NCI-H146 treated with DMSO at 0.1 percent for 48 hours (cell line): ENCODE results near the gene MAN1A1.
"Not testable (repeated sequence)": the region's sequence is repeated elsewhere in the genome, so short reads cannot be mapped to it uniquely, and the experiment has no call there.

Source experiments
- DNase-seq: peaks from one replicate; lab custom pipeline; 2025; ENCODE audit not compliant: unreplicated experiment; lab: John Stamatoyannopoulos, UW

MAN1A1 gene

DNA sequence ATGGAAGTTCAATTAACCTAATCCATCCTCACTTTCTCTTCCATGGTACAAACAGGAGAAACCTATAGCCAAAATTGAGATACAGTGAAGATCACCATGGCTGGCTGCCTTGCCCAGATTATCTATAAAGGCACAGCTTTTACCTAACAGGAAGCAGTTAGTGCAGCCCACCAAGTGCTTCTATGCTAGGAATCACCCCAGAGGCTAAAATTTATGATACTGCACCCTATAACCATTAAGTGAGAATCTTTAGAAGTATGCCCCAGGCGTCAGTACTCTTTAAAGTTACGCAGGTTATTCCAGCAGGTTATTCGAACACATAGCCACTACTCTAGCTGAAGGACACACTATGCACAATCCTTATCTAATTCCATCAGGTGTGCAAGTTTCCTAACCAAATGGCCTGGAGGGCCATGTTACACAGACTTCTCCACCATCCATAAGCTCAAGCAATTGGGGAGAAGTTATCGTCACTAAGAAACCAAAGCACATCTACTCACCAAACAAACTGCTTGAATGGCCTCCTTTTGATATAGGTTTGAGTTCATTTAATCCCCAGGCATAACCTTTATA is 43.1 kb downstream of the MAN1A1 start:
- DNase-seq = no peak

DNA sequence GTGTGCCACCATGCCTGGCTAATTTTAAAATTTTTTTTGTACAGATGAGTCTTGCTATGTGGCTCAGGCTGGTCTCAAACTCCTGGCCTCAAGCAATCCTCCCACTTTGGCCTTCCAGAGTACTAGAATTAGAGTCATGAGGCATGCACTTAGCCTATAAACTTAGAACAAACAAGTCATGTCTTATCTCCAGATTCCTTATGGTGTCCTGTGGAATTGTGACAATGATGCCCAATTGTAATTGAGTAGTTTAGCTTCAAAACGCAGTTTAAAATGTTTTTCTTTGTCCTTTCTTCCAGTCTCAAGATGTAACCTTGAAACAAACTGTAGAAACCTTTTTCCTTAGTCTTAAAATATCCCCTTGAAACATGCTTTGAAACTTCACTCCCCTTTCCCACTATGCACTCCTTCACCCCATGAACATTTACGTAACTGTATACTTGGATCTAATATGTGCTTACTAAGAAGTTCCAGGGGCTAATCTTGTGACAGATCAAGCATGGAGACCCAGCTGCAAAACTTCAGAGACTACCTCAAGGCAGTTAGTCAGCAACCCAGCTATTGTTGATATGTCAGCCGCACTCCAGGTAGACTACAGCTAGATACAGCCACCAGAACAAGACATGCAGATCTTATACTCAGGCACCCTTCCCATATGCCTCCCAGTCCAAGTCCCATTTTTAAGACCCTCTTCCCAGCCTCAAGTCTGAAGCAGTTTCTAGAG is 46.2 kb downstream of the MAN1A1 start:
- no peak for DNase-seq

DNA sequence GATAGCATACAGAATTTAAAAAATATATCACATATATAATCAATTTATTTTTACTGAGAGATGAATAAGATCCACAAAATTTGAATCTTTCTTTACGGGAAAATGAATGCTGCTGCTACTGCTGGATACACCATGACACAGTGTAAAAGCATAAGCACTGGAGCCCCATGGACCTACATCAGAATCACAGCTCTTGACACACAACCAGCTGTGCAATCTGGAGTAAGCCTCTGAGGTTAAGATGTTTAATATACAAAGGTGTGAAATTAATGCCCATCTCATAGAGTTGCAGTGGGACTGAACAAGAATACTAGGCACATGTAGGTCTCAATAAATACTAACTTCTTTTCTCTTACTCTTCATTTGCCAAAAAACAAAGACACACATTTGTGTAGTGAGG is 48.1 kb downstream of the MAN1A1 start:
- no peak for DNase-seq

- DNase-seq = no peak
Measured at GRCh38 chr6:119299694-119300093, 49.9 kb downstream of the MAN1A1 start.

GRCh38 chr6:119297049-119297448 is 52.5 kb downstream of the MAN1A1 start:
- no peak for DNase-seq

DNA sequence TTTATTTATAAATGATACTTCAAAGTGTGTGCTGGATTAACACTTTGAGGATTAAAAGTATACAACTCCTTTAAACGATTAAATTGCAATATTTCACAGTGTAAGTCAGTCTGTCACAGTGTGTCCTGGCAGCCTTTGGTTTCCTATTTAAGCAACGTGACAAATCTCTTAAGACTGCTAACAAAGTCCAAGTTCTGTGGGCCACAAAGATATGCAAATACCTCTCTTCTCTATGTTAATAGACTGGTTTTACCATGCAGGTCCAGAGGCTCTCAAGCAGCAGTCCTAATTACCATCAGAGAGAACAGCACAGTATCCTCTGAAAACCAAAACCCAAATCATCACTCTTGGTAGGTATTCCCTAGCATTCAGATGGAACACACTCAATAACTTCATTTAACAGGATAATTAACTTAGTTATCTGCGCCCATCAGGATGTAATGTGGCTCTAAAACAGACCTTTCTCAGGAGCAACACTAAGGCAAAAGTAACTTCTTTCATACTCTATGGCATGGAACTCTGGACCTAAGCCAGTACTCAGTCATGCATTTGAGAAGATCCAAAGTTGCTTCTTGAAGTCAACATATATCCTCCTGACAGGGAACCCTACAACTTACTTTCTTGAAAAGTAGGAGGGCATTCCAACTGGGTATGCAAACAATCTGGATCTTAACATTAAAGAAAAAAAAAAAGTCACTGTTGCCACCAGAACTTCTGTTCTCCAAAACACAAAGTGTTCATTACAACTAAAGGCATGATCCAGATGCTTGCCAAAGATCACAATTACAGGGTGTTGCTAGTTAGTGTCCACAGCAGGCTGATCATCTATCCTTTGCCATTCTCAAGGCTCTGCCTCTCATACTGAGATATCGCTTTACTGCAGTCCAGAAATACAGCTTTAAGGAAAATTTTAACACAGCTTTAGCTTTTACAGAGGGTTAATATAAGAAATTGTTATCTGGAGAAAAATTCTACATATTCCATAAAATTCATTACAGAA is 53.2 kb downstream of the MAN1A1 start:
- no peak for DNase-seq

GRCh38 chr6:119294984-119295383 is 54.6 kb downstream of the MAN1A1 start:
- DNase-seq = no peak

DNA sequence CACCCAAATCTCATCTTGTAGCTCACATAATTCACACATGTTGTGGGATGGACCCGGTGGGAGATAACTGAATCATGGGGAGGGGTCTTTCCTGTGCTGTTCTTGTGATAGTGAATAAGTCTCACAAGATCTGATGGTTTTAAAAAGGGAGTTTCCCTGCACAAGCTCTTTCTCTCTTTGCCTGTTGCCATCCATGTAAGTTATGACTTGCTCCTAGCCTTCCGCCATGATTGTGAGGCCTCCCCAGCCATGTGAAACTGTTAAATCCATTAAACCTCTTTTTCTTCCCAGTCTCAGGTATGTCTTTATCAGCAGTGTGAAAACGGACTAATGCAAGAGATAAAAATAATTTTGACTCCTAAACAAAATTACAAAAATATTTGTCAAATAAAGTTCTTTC is 58.5 kb downstream of the MAN1A1 start:
- DNase-seq = not testable (repeated sequence)

- DNase-seq = no peak
Measured at GRCh38 chr6:119290306-119290705, 59.3 kb downstream of the MAN1A1 start.

GRCh38 chr6:119289651-119290050 is 59.9 kb downstream of the MAN1A1 start:
- no peak for DNase-seq

DNA sequence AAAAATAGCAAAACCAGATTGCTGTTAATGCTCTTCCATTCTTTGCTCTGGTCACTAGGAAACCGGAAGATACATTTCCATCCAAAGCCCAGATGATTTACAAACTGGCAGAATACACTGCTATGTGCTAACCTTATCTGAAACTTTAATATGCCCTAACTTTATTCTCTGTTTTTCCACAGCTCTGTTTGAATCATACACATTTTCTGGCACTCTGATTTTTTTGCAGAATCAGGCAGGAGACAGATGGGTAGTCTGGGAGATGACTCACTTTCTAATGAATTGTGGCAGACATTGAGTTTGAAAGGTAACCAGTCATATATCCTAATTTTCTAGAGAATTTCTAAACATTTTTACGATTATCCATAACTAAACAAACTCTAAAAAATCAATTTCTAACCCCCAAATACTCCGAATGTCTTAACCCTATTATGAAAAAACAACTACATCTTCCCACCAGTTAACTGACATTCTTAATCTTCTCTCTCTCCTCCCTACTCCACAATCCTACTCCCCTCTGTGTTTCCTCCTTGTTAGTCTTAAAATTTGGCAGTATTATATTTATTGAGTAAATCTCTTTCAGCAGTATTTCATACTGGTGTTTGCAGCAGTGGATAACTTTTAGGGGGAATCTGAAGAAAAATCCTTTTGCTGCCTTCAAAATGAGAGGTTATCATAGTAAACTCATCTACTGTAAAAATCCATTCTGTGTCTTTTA is 63.5 kb downstream of the MAN1A1 start:
- no peak for DNase-seq

GRCh38 chr6:119284861-119285521 is 64.6 kb downstream of the MAN1A1 start:
- no peak for DNase-seq

- DNase-seq = no peak
Measured at GRCh38 chr6:119283979-119284545, 65.5 kb downstream of the MAN1A1 start.

DNA sequence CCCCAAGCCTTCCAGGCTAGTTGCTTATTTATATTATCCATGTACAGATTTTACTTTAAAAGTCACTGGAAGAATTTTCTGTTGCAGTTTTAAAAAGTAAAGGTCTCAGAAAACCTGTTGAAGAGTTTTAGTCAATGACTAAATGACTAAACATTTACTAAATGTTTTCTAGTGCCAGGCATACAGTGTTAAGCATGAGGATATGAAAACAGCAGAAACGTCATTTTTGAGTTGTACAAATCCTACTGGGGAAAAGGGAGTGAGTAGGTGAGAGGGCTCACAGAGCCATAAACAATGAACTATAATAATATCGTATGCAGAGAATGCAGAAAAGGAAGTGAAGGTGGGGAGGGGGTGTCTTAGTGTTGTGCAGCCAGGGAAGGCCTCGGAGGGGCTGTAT is 66.3 kb downstream of the MAN1A1 start:
- no peak for DNase-seq

DNA sequence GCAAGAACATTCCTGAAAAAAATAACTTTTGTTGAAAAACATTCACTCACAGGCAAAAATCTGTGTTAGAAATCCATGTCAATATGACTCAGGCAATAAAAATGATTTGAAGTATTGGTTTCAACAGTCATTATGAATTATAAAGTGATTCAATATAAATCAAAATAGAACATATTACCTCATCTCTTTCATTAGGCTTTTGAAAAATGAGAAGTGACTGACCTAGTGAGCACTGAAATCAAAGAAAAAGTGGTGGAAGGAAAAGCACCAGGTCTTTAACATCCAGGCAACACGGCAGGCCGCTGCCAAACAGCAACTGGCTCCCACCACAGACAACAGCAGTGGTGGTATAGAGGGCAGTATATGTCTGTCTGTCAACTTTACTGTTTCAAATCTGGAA is 68.9 kb downstream of the MAN1A1 start:
- no peak for DNase-seq

- no peak for DNase-seq
Measured at GRCh38 chr6:119280080-119280479, 69.5 kb downstream of the MAN1A1 start.

DNA sequence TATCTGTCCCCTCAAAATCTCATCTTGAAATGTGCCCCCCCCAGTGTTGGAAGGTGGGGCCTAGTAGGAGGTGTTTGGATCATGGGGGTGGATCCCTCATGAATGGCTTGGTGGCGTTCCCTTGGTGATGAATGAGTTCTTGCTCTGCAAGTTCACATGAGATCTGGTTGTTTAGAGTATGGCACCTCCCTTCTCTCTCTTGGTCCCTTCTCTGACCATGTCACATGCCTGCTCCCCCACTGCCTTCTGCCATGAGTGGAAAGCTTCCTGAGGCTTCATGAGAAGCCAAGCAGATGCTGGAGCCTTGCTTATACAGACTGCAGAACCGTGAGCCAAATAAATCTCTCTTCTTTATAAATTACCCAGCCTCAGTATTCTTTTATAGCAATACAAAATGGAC is 70.9 kb downstream of the MAN1A1 start:
- DNase-seq = no peak

DNA sequence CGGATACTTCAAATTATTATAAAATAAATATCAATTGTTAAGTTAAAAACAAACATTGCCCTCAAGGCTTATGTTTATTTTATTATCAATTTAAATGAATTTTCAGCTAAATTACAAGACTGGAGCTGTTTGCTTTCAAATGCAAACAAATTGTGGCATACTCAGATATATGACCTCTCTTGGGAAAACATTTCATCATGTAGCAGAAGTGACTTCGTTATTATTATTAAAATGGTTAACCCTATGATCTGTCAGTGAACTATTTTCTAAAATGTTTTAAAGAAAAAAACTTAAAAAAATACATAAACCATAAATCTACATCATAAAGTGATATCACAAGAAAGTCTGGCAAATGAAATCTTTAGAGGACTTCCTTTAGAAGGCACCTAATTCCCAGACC is 72.5 kb downstream of the MAN1A1 start:
- no peak for DNase-seq

DNA sequence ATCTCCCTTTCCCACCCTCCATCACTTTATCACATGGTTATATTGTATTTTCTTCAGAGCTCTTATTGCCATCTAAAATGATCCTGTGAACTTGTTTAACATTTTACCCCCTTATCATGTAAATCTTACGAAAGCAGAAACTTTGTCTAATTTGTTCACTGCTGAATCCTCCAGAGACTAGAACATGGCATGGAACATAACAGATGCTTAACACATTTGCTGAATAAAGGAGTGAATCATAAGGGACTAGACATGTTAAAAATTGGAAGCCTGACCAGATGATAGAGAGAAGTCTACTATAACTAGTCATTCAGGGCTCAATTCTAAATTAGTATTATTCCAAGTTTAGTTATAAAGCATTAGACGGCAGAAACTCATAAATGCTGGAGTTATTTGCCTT is 73.3 kb downstream of the MAN1A1 start:
- DNase-seq = no peak

DNA sequence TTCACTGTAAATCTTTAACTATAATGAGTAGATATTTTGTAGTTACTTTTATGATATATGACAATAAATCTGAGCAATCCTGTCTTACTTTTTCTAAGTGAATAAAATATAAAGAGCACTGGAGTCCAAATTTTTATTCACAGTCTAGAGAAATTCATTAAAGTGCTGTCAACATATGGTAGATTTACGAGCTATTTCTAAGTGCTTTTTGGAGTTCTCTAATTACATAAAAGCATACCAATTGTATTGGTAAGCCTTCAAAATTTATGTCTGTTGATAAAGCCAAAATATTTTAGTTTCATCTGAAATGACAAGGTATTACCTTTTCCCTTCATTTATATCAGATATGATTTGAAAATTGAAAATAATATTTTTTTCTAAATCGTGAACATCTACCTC is 75.4 kb downstream of the MAN1A1 start:
- DNase-seq = no peak
